CD14-positive monocyte (primary cell): ENCODE data around the gene CACNB4. TPM values are rescaled to one million over a fixed set of nuclear protein-coding genes. Genes with fewer than 3 reads are reported as not detected.

ENCODE experiments used
- DNase-seq, 3 donors: peaks; one replicate each; pipeline ENCODE4 v3.0.0-alpha.2; 2011 to 2022
- H2AFZ ChIP-seq: 2 replicates; pipeline ENCODE4 v1.6.0; 2012; ENCODE audit warnings: mild to moderate bottlenecking, low read depth, low read length, inconsistent platforms; ENCODE audit not compliant: insufficient read depth, poor library complexity, severe bottlenecking
- H3K27ac ChIP-seq, 2 donors: 1 replicate in 1 of 2; 2 replicates in 1 of 2; pipeline ENCODE4 v1.5.1; 2012 to 2013; ENCODE audit warnings: low read length in 2 of 2, control low read depth in 1 of 2, inconsistent platforms in 1 of 2, low read depth in 1 of 2, mild to moderate bottlenecking in 1 of 2
- H3K27me3 ChIP-seq, 2 donors: one replicate each; pipeline versions ENCODE4 v1.6.0 to v1.6.1; 2011 to 2013; ENCODE audit warnings: low read length in 2 of 2; ENCODE audit not compliant: control insufficient read depth in 2 of 2, insufficient read depth in 2 of 2
- H3K36me3 ChIP-seq, 2 donors: replicated peaks in 1 of 2; 1 replicate in 1 of 2; 2 replicates in 1 of 2; pipeline versions ENCODE4 v1.5.1 to v1.6.1; 2012 to 2013; ENCODE audit warnings: low read length in 2 of 2, control low read depth in 1 of 2, inconsistent platforms in 1 of 2, mild to moderate bottlenecking in 1 of 2; ENCODE audit not compliant: insufficient read depth in 2 of 2, control insufficient read depth in 1 of 2
- H3K4me1 ChIP-seq, 2 donors: 1 replicate in 1 of 2; 2 replicates in 1 of 2; pipeline versions ENCODE4 v1.5.1 to v1.6.1; 2012 to 2013; ENCODE audit warnings: low read length in 2 of 2, control low read depth in 1 of 2, inconsistent platforms in 1 of 2, mild to moderate bottlenecking in 1 of 2, moderate library complexity in 1 of 2; ENCODE audit not compliant: insufficient read depth in 2 of 2, control insufficient read depth in 1 of 2
- H3K4me2 ChIP-seq: replicated peaks from 2 replicates; pipeline ENCODE3; 2012; ENCODE audit warnings: low read length, moderate library complexity, mild to moderate bottlenecking; ENCODE audit not compliant: poor library complexity, severe bottlenecking; ENCODE audit errors: extremely low read depth
- H3K4me3 ChIP-seq, 3 experiments: fragments of 200-600 bp in 1 of 3; sonication (generic) in 1 of 3; replicated peaks in 1 of 3; 1 replicate in 2 of 3; 2 replicates in 1 of 3; pipeline ENCODE4 v1.5.1; 2011 to 2013; ENCODE audit warnings: low read length in 3 of 3, mild to moderate bottlenecking in 3 of 3, control low read depth in 2 of 3, low read depth in 2 of 3, inconsistent platforms in 1 of 3, moderate library complexity in 1 of 3
- H3K79me2 ChIP-seq: 2 replicates; pipeline ENCODE4 v1.6.0; 2012; ENCODE audit warnings: mild to moderate bottlenecking, control low read depth, inconsistent platforms, low read length, moderate library complexity; ENCODE audit not compliant: insufficient read depth
- H3K9ac ChIP-seq: 2 replicates; pipeline ENCODE4 v1.6.0; 2017; ENCODE audit warnings: low read length, mild to moderate bottlenecking; ENCODE audit not compliant: insufficient read depth, poor library complexity, severe bottlenecking
- H3K9me3 ChIP-seq, 2 donors: replicated peaks in 1 of 2; 1 replicate in 1 of 2; 2 replicates in 1 of 2; pipeline versions ENCODE4 v1.5.1 to v1.6.1; 2012 to 2013; ENCODE audit warnings: low read length in 2 of 2, control low read depth in 1 of 2; ENCODE audit not compliant: control insufficient read depth in 1 of 2, insufficient read depth in 1 of 2
- H4K20me1 ChIP-seq: 2 replicates; pipeline ENCODE4 v1.6.0; 2012; ENCODE audit warnings: mild to moderate bottlenecking, low read length, control low read depth, moderate library complexity; ENCODE audit not compliant: insufficient read depth
- H3K27ac Mint-ChIP-seq, 7 donors: one replicate each; pipeline ENCODE4 v1.8.0; 2020; ENCODE audit warnings: mild to moderate bottlenecking in 7 of 7, mixed read lengths in 7 of 7, moderate library complexity in 6 of 7, inconsistent platforms in 2 of 7
- H3K27me3 Mint-ChIP-seq, 3 donors: one replicate each; pipeline ENCODE4 v1.8.0; 2021 to 2022; ENCODE audit warnings: low read depth in 3 of 3, mild to moderate bottlenecking in 3 of 3, mixed read lengths in 3 of 3, moderate library complexity in 3 of 3, inconsistent platforms in 1 of 3
- H3K36me3 Mint-ChIP-seq, 2 donors: one replicate each; pipeline ENCODE4 v1.8.0; 2020; ENCODE audit warnings: mixed read lengths in 2 of 2, inconsistent platforms in 1 of 2, mild to moderate bottlenecking in 1 of 2
- H3K4me1 Mint-ChIP-seq: one replicate; pipeline ENCODE4 v1.8.0; 2020; ENCODE audit warnings: mild to moderate bottlenecking, mixed read lengths
- H3K4me3 Mint-ChIP-seq, 2 donors: one replicate each; pipeline ENCODE4 v1.8.0; 2020; ENCODE audit warnings: mild to moderate bottlenecking in 2 of 2, mixed read lengths in 2 of 2, moderate library complexity in 1 of 2
- H3K9me3 Mint-ChIP-seq, 7 donors: one replicate each; pipeline ENCODE4 v1.8.0; 2020 to 2022; ENCODE audit warnings: mixed read lengths in 7 of 7, mild to moderate bottlenecking in 6 of 7, moderate library complexity in 6 of 7, inconsistent platforms in 2 of 7
- WGBS: methylation state at CpG from one replicate; pipeline ENCODE4 v1.1.5; 2013; ENCODE audit warnings: missing lambda C conversion rate; ENCODE audit not compliant: insufficient coverage; 5-methylcytosine and 5-hydroxymethylcytosine counted together
- intact Hi-C, 2 donors: fragments of 100-400 bp; cut with micrococcal nuclease; formaldehyde crosslinking; loops; one replicate each; pipeline versions ENCODE4 v1.15.0 to v1.15.1; 2023
- polyA plus RNA-seq, 3 donors: library from polyadenylated mRNA; depleted of rRNA in 1 of 3; unstranded in 2 of 3; stranded (reverse) in 1 of 3; fragments of 300-500 nt in 2 of 3; fragments of >200 nt in 1 of 3; fragmentation: Illumina TruSeq in 2 of 3; gene quantifications; 1 replicate in 2 of 3; 2 replicates in 1 of 3; pipeline ENCODE4 v1.2.3, GENCODE V29; 2012 to 2021
- TF ChIP-seq, protein P1 (sequence below): fragments of 200-600 bp; IDR thresholded peaks from one replicate; pipeline ENCODE4 v1.8.0; 2022; ENCODE audit warnings: antibody characterized with exemption, mild to moderate bottlenecking

Gene CACNB4
- polyA plus RNA-seq, 3 donors, result 0.44 to 1.9 (median 1.1) TPM

GRCh38 chr2:151991010-151991409 is 107.8 kb downstream of the CACNB4 start:
- peaks cover 0 to 2% (median 0%) of the 10 kb centered on the region in 7 donors for H3K9me3 Mint-ChIP-seq
- H3K4me3 Mint-ChIP-seq, result no peak overlapping the region
- Histone ChIP-seq H3K4me2 (no peak overlapping the region), H3K9me3 (no peaks in the 10 kb centered on the region), H3K79me2 (no peaks in the 10 kb centered on the region), H4K20me1 (no peaks in the 10 kb centered on the region), H3K36me3 (no peaks in the 10 kb centered on the region), H2AFZ (no peak overlapping the region), H3K27ac (no peak overlapping the region), H3K27me3 (no peaks in the 10 kb centered on the region), H3K9ac (no peak overlapping the region), H3K4me1 (no peaks in the 10 kb centered on the region), H3K4me3 (no peak overlapping the region)
- H3K27ac Mint-ChIP-seq, result no peak overlapping the region
- WGBS, result no CpG with 5 or more reads among the region's 1 CpG
- H3K27me3 Mint-ChIP-seq, result peaks cover 0 to 1% (median 0%) of the 10 kb centered on the region in 3 donors
- TF ChIP-seq, protein P1, sequence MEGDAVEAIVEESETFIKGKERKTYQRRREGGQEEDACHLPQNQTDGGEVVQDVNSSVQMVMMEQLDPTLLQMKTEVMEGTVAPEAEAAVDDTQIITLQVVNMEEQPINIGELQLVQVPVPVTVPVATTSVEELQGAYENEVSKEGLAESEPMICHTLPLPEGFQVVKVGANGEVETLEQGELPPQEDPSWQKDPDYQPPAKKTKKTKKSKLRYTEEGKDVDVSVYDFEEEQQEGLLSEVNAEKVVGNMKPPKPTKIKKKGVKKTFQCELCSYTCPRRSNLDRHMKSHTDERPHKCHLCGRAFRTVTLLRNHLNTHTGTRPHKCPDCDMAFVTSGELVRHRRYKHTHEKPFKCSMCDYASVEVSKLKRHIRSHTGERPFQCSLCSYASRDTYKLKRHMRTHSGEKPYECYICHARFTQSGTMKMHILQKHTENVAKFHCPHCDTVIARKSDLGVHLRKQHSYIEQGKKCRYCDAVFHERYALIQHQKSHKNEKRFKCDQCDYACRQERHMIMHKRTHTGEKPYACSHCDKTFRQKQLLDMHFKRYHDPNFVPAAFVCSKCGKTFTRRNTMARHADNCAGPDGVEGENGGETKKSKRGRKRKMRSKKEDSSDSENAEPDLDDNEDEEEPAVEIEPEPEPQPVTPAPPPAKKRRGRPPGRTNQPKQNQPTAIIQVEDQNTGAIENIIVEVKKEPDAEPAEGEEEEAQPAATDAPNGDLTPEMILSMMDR, result no peak
- no peaks in the 10 kb centered on the region for H3K36me3 Mint-ChIP-seq
- intact Hi-C loops, result no loop called here
- H3K4me1 Mint-ChIP-seq, result peaks cover 2% of the 10 kb centered on the region
- DNase-seq, result no peak

- no peak overlapping the region for H3K27ac ChIP-seq
- H3K9me3 ChIP-seq, result no peaks in the 10 kb centered on the region
- H3K27me3 ChIP-seq, result no peaks in the 10 kb centered on the region
- no peaks in the 10 kb centered on the region for H3K4me1 ChIP-seq
- intact Hi-C loops, result no loop called here
- H3K4me2 ChIP-seq, result no peak overlapping the region
- no peak for DNase-seq
- no peaks in the 10 kb centered on the region for H3K27me3 Mint-ChIP-seq
- H3K9ac ChIP-seq, result no peak overlapping the region
- H3K4me3 ChIP-seq, result no peak overlapping the region
- H4K20me1 ChIP-seq, result no peaks in the 10 kb centered on the region
- H3K79me2 ChIP-seq, result no peaks in the 10 kb centered on the region
- H3K36me3 Mint-ChIP-seq, result no peaks in the 10 kb centered on the region
- H3K27ac Mint-ChIP-seq, result no peak overlapping the region
- H3K36me3 ChIP-seq, result no peaks in the 10 kb centered on the region
- H3K4me1 Mint-ChIP-seq, result peaks cover 3% of the 10 kb centered on the region
- H3K4me3 Mint-ChIP-seq, result no peak overlapping the region
- H2AFZ ChIP-seq, result no peak overlapping the region
- TF ChIP-seq, protein P1, result no peak
- WGBS, result 90% methylated on average over 3 of the region's 3 CpGs
- H3K9me3 Mint-ChIP-seq, result peaks cover 0 to 2% (median 0%) of the 10 kb centered on the region in 7 donors
These were observed 109.5 kb downstream of the CACNB4 start for GRCh38 chr2:151989378-151989777.
